OCI-LY3 (cell line): ENCODE data around the gene VPS45.

ENCODE experiments used
- H2AFZ ChIP-seq: fragments of 200-600, 300-600 bp; shearing (Covaris generic); 2 replicates; pipeline ENCODE4 v1.6.0; 2014; ENCODE audit warnings: antibody characterized with exemption, low read depth, low read length
- H3K27ac ChIP-seq: fragments of 200-600, 300-600 bp; sonication (generic); 2 replicates; pipeline ENCODE4 v1.5.1; 2014; ENCODE audit warnings: mild to moderate bottlenecking, low read length, moderate library complexity, mixed read lengths
- H3K27me3 ChIP-seq: fragments of 200-600, 300-600 bp; sonication (generic); 2 replicates; pipeline ENCODE4 v1.6.1; 2014; ENCODE audit warnings: low read depth, low read length, mixed read lengths
- H3K36me3 ChIP-seq: fragments of 200-600, 300-600 bp; sonication (generic); replicated peaks from 2 replicates; pipeline ENCODE3; 2014; ENCODE audit warnings: low read depth, low read length, mixed read lengths
- H3K4me1 ChIP-seq: fragments of 300-600, 200-600 bp; sonication (generic); 2 replicates; pipeline ENCODE4 v1.6.1; 2014; ENCODE audit warnings: low read length, mixed read lengths
- H3K4me2 ChIP-seq: fragments of 200-600, 300-600 bp; sonication (generic); 2 replicates; pipeline ENCODE4 v1.6.1; 2014; ENCODE audit warnings: low read length, mixed read lengths
- H3K4me3 ChIP-seq: fragments of 300-600, 200-600 bp; sonication (generic); 2 replicates; pipeline ENCODE4 v1.5.1; 2014; ENCODE audit warnings: antibody characterized with exemption, mild to moderate bottlenecking, low read length, moderate library complexity
- H3K79me2 ChIP-seq: fragments of 300-600, 200-600 bp; shearing (Covaris generic); 2 replicates; pipeline ENCODE4 v1.6.1; 2014; ENCODE audit warnings: mild to moderate bottlenecking, low read length, mixed read lengths
- H3K9ac ChIP-seq: fragments of 300-600, 200-600 bp; shearing (Covaris generic); 2 replicates; pipeline ENCODE4 v1.6.0; 2014; ENCODE audit warnings: mild to moderate bottlenecking, low read length, moderate library complexity
- H3K9me3 ChIP-seq: fragments of 200-600, 300-600 bp; shearing (Covaris generic); 2 replicates; pipeline ENCODE4 v1.6.1; 2014; ENCODE audit warnings: low read length, mixed read lengths; ENCODE audit not compliant: insufficient read depth
- H4K20me1 ChIP-seq: fragments of 200-600, 300-600 bp; sonication (generic); 2 replicates; pipeline ENCODE4 v1.6.1; 2016; ENCODE audit warnings: low read length, mixed read lengths; ENCODE audit not compliant: insufficient read depth
- CTCF ChIP-seq: fragments of 200-600, 300-600 bp; sonication (generic); IDR thresholded peaks from 2 replicates; pipeline ENCODE4 v1.5.1; 2014; ENCODE audit warnings: antibody characterized with exemption, low read length, low read depth
- EZH2phosphoT487 ChIP-seq: fragments of 200-600 bp; shearing (Covaris generic); IDR thresholded peaks from 2 replicates; pipeline ENCODE4 v1.6.1; 2018; ENCODE audit warnings: antibody characterized with exemption, mixed run types, low read depth

Gene VPS45

DNA sequence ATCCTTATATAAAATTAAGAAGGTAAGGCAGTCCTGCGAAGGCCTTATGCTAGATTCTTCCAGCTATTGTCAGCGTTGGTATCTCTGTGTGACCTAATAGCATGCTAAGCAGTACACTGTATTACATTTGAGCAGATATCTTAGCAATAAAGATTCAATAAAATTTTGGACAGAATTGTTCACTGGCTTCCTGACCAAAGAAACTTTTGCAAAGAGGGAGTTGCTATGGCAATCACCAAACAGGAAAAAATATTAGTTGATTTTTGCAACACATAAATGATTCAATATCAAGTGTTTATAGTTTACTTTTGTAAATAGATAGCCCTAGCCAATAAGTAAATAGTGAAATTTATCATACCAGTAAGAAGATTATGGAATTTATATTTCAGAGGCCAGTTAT, 51.1 kb downstream of the VPS45 start:
- Histone ChIP-seq H3K9me3 (peaks cover 13% of the 10 kb centered on the region), H2AFZ (no peak overlapping the region), H3K36me3 (peaks cover 28% of the 10 kb centered on the region), H3K27me3 (no peaks in the 10 kb centered on the region), H3K9ac (no peak overlapping the region), H3K4me1 (0 out of 2 replicates have a peak, but pooled peaks cover 4% of the 10 kb centered on the region), H3K4me3 (no peak overlapping the region), H3K27ac (no peak overlapping the region), H4K20me1 (no peaks in the 10 kb centered on the region), H3K4me2 (no peak overlapping the region), H3K79me2 (no peaks in the 10 kb centered on the region)
- no peak for TF ChIP-seq EZH2phosphoT487
- no peak for TF ChIP-seq CTCF

DNA sequence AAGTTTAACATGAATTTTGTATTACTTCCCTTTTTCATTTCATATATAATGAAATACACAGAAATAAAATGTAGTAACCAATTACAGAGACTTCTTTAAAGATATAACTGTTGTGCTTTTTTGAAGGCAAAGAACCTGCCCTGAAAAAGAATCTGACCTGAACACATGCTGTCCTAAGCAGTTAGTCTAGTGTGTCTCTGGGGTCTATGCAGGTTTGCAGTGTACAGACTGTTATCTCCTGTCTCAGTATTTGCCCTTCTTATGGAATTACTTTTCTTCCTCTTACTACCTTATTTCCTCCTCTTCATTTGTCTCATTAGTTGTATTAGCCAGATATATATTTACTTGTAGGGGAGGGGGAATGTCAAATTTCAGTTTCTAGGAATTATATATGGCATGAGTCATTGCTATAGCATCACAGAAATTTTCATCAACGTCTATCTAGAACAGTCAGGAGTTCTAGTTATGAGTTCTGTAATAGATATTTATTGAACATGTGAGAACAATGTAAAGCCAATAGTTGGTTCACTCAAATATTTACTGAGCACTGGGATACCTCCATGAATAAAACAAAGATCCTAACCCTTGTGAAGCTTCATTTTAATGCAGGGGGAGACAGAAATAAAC, 53.8 kb downstream of the VPS45 start:
- no peak overlapping the region for H3K4me3 ChIP-seq
- H4K20me1 ChIP-seq = no peaks in the 10 kb centered on the region
- H3K27ac ChIP-seq = no peak overlapping the region
- TF ChIP-seq EZH2phosphoT487 = no peak
- TF ChIP-seq CTCF = no peak
- no peaks in the 10 kb centered on the region for H3K79me2 ChIP-seq
- H3K27me3 ChIP-seq = no peaks in the 10 kb centered on the region
- no peak overlapping the region for H3K4me2 ChIP-seq
- no peak overlapping the region for H3K9ac ChIP-seq
- H2AFZ ChIP-seq = no peak overlapping the region
- H3K4me1 ChIP-seq = 0 out of 2 replicates have a peak, but pooled peaks cover 4% of the 10 kb centered on the region
- H3K9me3 ChIP-seq = no peaks in the 10 kb centered on the region; the same call in 1 of the 2 replicates
- H3K36me3 ChIP-seq = peaks cover 7% of the 10 kb centered on the region

DNA sequence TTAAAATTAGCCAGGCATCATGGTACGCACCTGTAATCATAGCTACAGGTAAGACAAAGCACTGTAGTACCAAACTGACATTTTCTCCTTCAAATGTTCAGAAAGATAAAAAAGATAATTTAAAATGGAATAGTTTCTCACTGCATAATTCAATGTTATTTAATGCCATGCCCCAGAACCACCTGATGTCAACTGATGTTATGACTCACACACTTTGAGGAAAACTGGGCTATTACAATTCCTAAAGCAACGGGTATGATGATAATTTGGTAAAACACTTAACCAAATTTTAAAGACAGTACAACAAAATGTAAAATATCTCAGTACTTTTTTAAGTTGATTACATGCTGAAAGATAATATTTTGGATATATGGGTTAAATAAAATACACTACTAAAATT, 59.2 kb downstream of the VPS45 start:
- Histone ChIP-seq H4K20me1 (no peaks in the 10 kb centered on the region), H3K9me3 (no peaks in the 10 kb centered on the region; the same call in 1 of the 2 replicates), H2AFZ (no peak overlapping the region), H3K36me3 (peaks cover 7% of the 10 kb centered on the region), H3K9ac (no peak overlapping the region), H3K4me1 (no peaks in the 10 kb centered on the region), H3K27ac (no peak overlapping the region), H3K27me3 (no peaks in the 10 kb centered on the region), H3K4me2 (no peak overlapping the region), H3K4me3 (no peak overlapping the region), H3K79me2 (no peaks in the 10 kb centered on the region)
- no peak for TF ChIP-seq CTCF
- no peak for TF ChIP-seq EZH2phosphoT487

- Histone ChIP-seq H3K36me3 (peaks cover 7% of the 10 kb centered on the region), H3K4me3 (no peak overlapping the region), H4K20me1 (no peaks in the 10 kb centered on the region), H3K27me3 (no peaks in the 10 kb centered on the region), H3K4me1 (no peaks in the 10 kb centered on the region), H2AFZ (no peak overlapping the region), H3K9ac (no peak overlapping the region), H3K4me2 (no peak overlapping the region), H3K9me3 (no peaks in the 10 kb centered on the region; the same call in 1 of the 2 replicates), H3K79me2 (no peaks in the 10 kb centered on the region), H3K27ac (no peak overlapping the region)
- TF ChIP-seq EZH2phosphoT487 (no peak), CTCF (no peak)
Observed at GRCh38 chr1:150127464-150127863, 59.9 kb downstream of the VPS45 start.
